SH-SY5Y (cell line): Measurements from ENCODE around the gene BPIFA2.

Source experiments
- GATA2 ChIP-seq: IDR thresholded peaks from 2 replicates; pipeline ENCODE4 v1.6.1; 2011; ENCODE audit warnings: mild to moderate bottlenecking, low read depth, low read length
- GATA3 ChIP-seq: IDR thresholded peaks from 2 replicates; pipeline ENCODE4 v1.6.1; 2011; ENCODE audit warnings: low read depth, mild to moderate bottlenecking, low read length, moderate library complexity

Gene BPIFA2

DNA sequence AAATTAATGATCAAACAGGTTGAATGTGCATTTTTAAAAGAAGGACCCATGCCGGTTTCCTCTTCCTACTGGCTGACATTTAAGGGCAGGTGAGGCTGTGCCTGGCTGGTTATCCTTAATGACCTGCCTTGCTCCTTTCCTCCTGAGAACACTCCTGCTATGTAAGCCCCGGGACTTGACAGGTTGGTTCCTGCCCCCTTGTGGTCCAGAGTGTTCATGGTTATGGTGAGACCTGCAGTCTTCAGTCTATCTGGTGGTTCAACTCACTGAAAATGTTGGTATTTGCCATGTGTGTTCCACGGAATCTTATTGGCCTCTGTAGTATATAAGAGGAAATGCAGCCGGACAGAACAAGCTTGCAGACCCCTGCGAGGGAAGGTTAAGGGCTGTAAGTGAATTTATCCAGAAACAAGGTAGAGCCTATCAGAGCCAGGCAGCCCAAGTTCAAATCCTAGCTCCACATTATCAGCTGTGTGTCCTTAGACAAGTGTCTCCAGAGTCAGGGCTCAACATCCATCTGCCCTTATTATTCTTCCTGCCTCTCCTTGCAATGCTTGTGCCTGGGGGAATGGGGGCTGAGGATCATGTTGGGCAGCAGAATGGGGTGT is 44.0 kb downstream of the BPIFA2 start:
- TF ChIP-seq GATA2 (no peak), GATA3 (no peak)

DNA sequence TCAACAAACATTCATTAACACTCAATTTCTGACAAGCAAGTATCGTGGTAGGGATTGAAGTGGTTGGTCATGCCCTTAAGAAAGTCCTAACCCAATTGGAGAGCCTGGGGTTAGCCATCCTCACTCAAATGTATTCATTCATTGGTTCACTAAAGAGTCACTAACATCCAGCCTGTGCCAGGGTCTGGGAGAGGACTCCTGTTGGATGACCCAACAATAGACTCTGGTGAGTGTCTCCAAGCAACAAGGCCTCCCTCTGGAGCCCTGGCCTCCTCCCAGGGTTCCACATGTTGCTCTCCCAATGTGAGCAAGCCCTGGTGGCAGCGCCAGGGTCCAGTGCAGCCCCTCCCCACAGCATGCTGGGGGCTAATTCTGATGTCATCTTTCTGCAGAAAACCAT is 49.1 kb downstream of the BPIFA2 start, which contains the start of gene BPIFA3:
TSS of gene BPIFA3 (plus strand) at position 301 of the 400 bp plus-strand sequence. CDS start 185 bp downstream, outside the sequence.
- TF ChIP-seq GATA3 (no peak), GATA2 (no peak)

DNA sequence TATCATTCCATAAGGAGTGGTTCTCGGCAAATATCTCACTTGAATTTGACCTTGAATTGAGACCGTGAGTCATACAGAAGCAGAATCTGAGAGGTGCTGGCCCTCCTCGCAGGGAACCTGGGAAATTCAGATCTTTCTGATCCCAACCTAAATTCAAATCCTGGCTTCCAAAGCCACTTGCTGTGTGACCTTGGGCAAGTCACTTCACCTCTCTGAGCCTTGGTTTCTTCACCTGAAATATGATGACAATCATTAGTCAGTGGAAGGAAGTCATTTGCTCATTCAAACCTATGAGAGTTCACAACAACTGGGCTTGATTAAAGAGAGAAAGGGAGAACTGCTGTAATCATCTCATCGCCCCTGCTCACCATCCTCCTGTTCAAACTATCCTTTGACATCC is 56.4 kb downstream of the BPIFA2 start:
- TF ChIP-seq GATA2 (no peak), GATA3 (no peak)

DNA sequence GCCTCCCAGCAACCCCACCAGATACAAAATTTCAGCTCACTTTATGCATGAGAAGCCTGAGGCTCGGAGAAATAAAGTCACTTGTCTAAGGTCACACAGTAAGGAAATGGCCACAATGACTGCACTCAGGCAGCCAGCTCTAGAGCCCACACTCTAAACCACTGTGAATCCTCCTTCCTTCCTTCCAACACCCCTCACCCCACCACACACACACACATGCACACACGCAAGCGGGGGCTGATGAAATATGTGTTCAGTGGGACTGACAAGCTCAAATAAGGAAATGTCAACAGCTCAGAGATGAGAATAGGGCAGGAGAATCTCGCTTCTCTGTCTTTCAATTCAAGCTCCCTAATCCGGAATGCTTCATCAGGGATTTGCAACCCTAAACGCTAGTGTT is 61.9 kb downstream of the BPIFA2 start:
- no peak for TF ChIP-seq GATA2
- TF ChIP-seq GATA3: no peak
